SJSA1 (cell line): ENCODE results near the gene PLAC1. TPM values are rescaled to one million over a fixed set of nuclear protein-coding genes. Genes with fewer than 3 reads are reported as not detected.

Experiments
- DNase-seq, 2 experiments: peaks; one replicate each; pipeline ENCODE4 v3.0.0-alpha.2; 2015 to 2020; ENCODE audit warnings: low spot score in 2 of 2, low read depth in 1 of 2
- H3K27ac ChIP-seq: fragments of 250-450 bp; sonication (Bioruptor Pico); 2 replicates; pipeline ENCODE4 v1.5.1; 2020; ENCODE audit warnings: mild to moderate bottlenecking, moderate library complexity
- H3K27me3 ChIP-seq: fragments of 250-450 bp; sonication (Bioruptor Pico); replicated peaks from 2 replicates; pipeline ENCODE4 v1.5.1; 2020; ENCODE audit warnings: mild to moderate bottlenecking, moderate library complexity
- H3K36me3 ChIP-seq: fragments of 250-450 bp; sonication (Bioruptor Pico); 2 replicates; pipeline ENCODE4 v1.5.1; 2020; ENCODE audit warnings: mild to moderate bottlenecking
- H3K4me1 ChIP-seq: fragments of 250-450 bp; sonication (Bioruptor Pico); replicated peaks from 2 replicates; pipeline ENCODE4 v1.6.1; 2021; ENCODE audit warnings: mild to moderate bottlenecking
- H3K4me3 ChIP-seq: fragments of 250-450 bp; sonication (Bioruptor Pico); 2 replicates; pipeline ENCODE4 v1.5.1; 2020; ENCODE audit warnings: mild to moderate bottlenecking
- H3K9me3 ChIP-seq: fragments of 250-450 bp; sonication (Bioruptor Pico); replicated peaks from 2 replicates; pipeline ENCODE4 v1.5.1; 2020; ENCODE audit warnings: mild to moderate bottlenecking
- total RNA-seq: library from RNA; depleted of rRNA; stranded (reverse); fragments of >200 nt; shearing (Covaris generic); gene quantifications from 2 replicates; pipeline ENCODE4 v1.2.3, GENCODE V29; 2014

The PLAC1 gene
- total RNA-seq, 1 experiment from 2014 or later: not detected

- no peak overlapping the region; the same call in 1 of the 2 replicates for H3K27ac ChIP-seq
- no peaks in the 10 kb centered on the region for H3K9me3 ChIP-seq
- no peaks in the 10 kb centered on the region for H3K27me3 ChIP-seq
- H3K36me3 ChIP-seq: no peaks in the 10 kb centered on the region
- peaks cover 31% of the 10 kb centered on the region for H3K4me1 ChIP-seq
- no peak overlapping the region for H3K4me3 ChIP-seq
- no peak for DNase-seq
These were observed 87.4 kb downstream of the PLAC1 start for GRCh38 chrX:134570899-134571298.

GRCh38 chrX:134570509-134570846, 87.8 kb downstream of the PLAC1 start:
- Histone ChIP-seq H3K27ac (no peak overlapping the region), H3K4me1 (peaks cover 31% of the 10 kb centered on the region), H3K4me3 (no peak overlapping the region), H3K36me3 (no peaks in the 10 kb centered on the region), H3K9me3 (no peaks in the 10 kb centered on the region), H3K27me3 (no peaks in the 10 kb centered on the region)
- no peak for DNase-seq

- no peaks in the 10 kb centered on the region for H3K36me3 ChIP-seq
- no peak overlapping the region for H3K4me3 ChIP-seq
- no peaks in the 10 kb centered on the region for H3K9me3 ChIP-seq
- no peaks in the 10 kb centered on the region for H3K27me3 ChIP-seq
- no peak for DNase-seq
- peaks cover 31% of the 10 kb centered on the region for H3K4me1 ChIP-seq
- no peak overlapping the region for H3K27ac ChIP-seq
These were observed 89.0 kb downstream of the PLAC1 start for GRCh38 chrX:134569306-134569705.

GRCh38 chrX:134568285-134569016, 89.8 kb downstream of the PLAC1 start:
- H3K4me3 ChIP-seq: no peak overlapping the region
- no peak for DNase-seq
- H3K27me3 ChIP-seq: no peaks in the 10 kb centered on the region
- H3K36me3 ChIP-seq: no peaks in the 10 kb centered on the region
- H3K4me1 ChIP-seq: peaks cover 29% of the 10 kb centered on the region
- no peak overlapping the region for H3K27ac ChIP-seq
- H3K9me3 ChIP-seq: no peaks in the 10 kb centered on the region

GRCh38 chrX:134566506-134566905, 91.8 kb downstream of the PLAC1 start:
- H3K27ac ChIP-seq: no peak overlapping the region

GRCh38 chrX:134562002-134562401, 96.3 kb downstream of the PLAC1 start:
- Histone ChIP-seq H3K9me3 (no peaks in the 10 kb centered on the region), H3K36me3 (no peaks in the 10 kb centered on the region), H3K27ac (no peak overlapping the region), H3K27me3 (no peaks in the 10 kb centered on the region), H3K4me3 (no peak overlapping the region), H3K4me1 (no peaks in the 10 kb centered on the region)
- DNase-seq: no peak

More at GRCh38 chrX:134566506-134566905, 91.8 kb downstream of the PLAC1 start:
- no peaks in the 10 kb centered on the region for H3K36me3 ChIP-seq
- no peaks in the 10 kb centered on the region for H3K27me3 ChIP-seq
- no peak overlapping the region for H3K4me3 ChIP-seq
- H3K4me1 ChIP-seq: peaks cover 10% of the 10 kb centered on the region
- DNase-seq: no peak
- no peaks in the 10 kb centered on the region for H3K9me3 ChIP-seq

- Histone ChIP-seq H3K4me3 (no peak overlapping the region), H3K27me3 (no peaks in the 10 kb centered on the region), H3K36me3 (no peaks in the 10 kb centered on the region), H3K9me3 (no peaks in the 10 kb centered on the region), H3K27ac (no peak overlapping the region), H3K4me1 (no peaks in the 10 kb centered on the region)
- DNase-seq: no peak
These were observed 100.1 kb downstream of the PLAC1 start for GRCh38 chrX:134558133-134558532.

GRCh38 chrX:134554291-134554690, 104.0 kb downstream of the PLAC1 start:
- no peak for DNase-seq
- Histone ChIP-seq H3K27me3 (no peaks in the 10 kb centered on the region), H3K4me3 (no peak overlapping the region), H3K27ac (no peak overlapping the region), H3K36me3 (no peaks in the 10 kb centered on the region; the same call in 1 of the 2 replicates), H3K4me1 (peaks cover 27% of the 10 kb centered on the region), H3K9me3 (no peaks in the 10 kb centered on the region)

- H3K27ac ChIP-seq: peak overlapping the region; percentile 92; the same call in 1 of the 2 replicates
- no peak for DNase-seq
- H3K27me3 ChIP-seq: no peaks in the 10 kb centered on the region
- peaks cover 27% of the 10 kb centered on the region for H3K4me1 ChIP-seq
- H3K36me3 ChIP-seq: no peaks in the 10 kb centered on the region; the same call in none of the 2 replicates
- H3K4me3 ChIP-seq: no peak overlapping the region
- H3K9me3 ChIP-seq: no peaks in the 10 kb centered on the region
These were observed 105.9 kb downstream of the PLAC1 start for GRCh38 chrX:134552351-134552750.

GRCh38 chrX:134551376-134552048, 106.8 kb downstream of the PLAC1 start:
- peak in 1 of 2 experiments; percentile 52 for DNase-seq
- peaks cover 5% of the 10 kb centered on the region for H3K36me3 ChIP-seq
- H3K27ac ChIP-seq: peak overlapping the region; percentile 92
- H3K4me3 ChIP-seq: peak overlapping the region; percentile 65
- H3K4me1 ChIP-seq: peaks cover 27% of the 10 kb centered on the region
- H3K9me3 ChIP-seq: no peaks in the 10 kb centered on the region
- no peaks in the 10 kb centered on the region for H3K27me3 ChIP-seq

- Histone ChIP-seq H3K4me1 (peaks cover 27% of the 10 kb centered on the region), H3K36me3 (peaks cover 31% of the 10 kb centered on the region), H3K27ac (peak overlapping the region; percentile 92), H3K4me3 (peak overlapping the region; percentile 65), H3K9me3 (no peaks in the 10 kb centered on the region), H3K27me3 (no peaks in the 10 kb centered on the region)
- no peak for DNase-seq
These were observed 109.7 kb downstream of the PLAC1 start for GRCh38 chrX:134548257-134549201.

- Histone ChIP-seq H3K27me3 (no peaks in the 10 kb centered on the region), H3K4me1 (peaks cover 31% of the 10 kb centered on the region), H3K9me3 (no peaks in the 10 kb centered on the region), H3K4me3 (peak overlapping the region; percentile 65), H3K36me3 (peaks cover 34% of the 10 kb centered on the region), H3K27ac (no peak overlapping the region)
- no peak for DNase-seq
These were observed 111.1 kb downstream of the PLAC1 start for GRCh38 chrX:134547047-134547679.

GRCh38 chrX:134546187-134546586, 112.1 kb downstream of the PLAC1 start:
- H3K27ac ChIP-seq: no peak overlapping the region
- no peak overlapping the region for H3K4me3 ChIP-seq

More at GRCh38 chrX:134546187-134546586, 112.1 kb downstream of the PLAC1 start:
- H3K9me3 ChIP-seq: no peaks in the 10 kb centered on the region
- peaks cover 23% of the 10 kb centered on the region for H3K4me1 ChIP-seq
- H3K36me3 ChIP-seq: peaks cover 34% of the 10 kb centered on the region
- DNase-seq: no peak
- no peaks in the 10 kb centered on the region for H3K27me3 ChIP-seq
